ENCODE measurements around the gene WDFY3. TPM values are rescaled to one million over a fixed set of nuclear protein-coding genes. Genes with fewer than 3 reads are reported as not detected.
"Not testable (repeated sequence)": the region's sequence is repeated elsewhere in the genome, so short reads cannot be mapped to it uniquely, and the experiment has no call there.

The WDFY3 gene
- total RNA-seq, 1 donor from 2014 or later, result 0.39 TPM

GRCh38 chr4:84862064-84862463, 104.4 kb downstream of the WDFY3 start:
- intact Hi-C loops (cut with micrococcal nuclease), result no loop called here

- intact Hi-C loops (cut with micrococcal nuclease), result no loop called here
These were observed 109.2 kb downstream of the WDFY3 start for GRCh38 chr4:84857296-84857695.

- intact Hi-C loops (cut with micrococcal nuclease), result no loop called here
These were observed 109.9 kb downstream of the WDFY3 start for GRCh38 chr4:84856468-84857049.

- intact Hi-C loops (cut with micrococcal nuclease), result no loop called here
These were observed 110.7 kb downstream of the WDFY3 start for GRCh38 chr4:84855774-84856173.

GRCh38 chr4:84852081-84852480, 114.4 kb downstream of the WDFY3 start:
- intact Hi-C loops (cut with micrococcal nuclease), result no loop called here

- intact Hi-C loops (cut with micrococcal nuclease), result no loop called here
These were observed 117.3 kb downstream of the WDFY3 start for GRCh38 chr4:84849051-84849640.

- intact Hi-C loops (cut with micrococcal nuclease), result no loop called here
These were observed 118.1 kb downstream of the WDFY3 start for GRCh38 chr4:84848432-84848831.

GRCh38 chr4:84847978-84848377, 118.5 kb downstream of the WDFY3 start:
- intact Hi-C loops (cut with micrococcal nuclease), result no loop called here

GRCh38 chr4:84846985-84847384, 119.5 kb downstream of the WDFY3 start:
- intact Hi-C loops (cut with micrococcal nuclease), result no loop called here

- intact Hi-C loops (cut with micrococcal nuclease), result no loop called here
These were observed 125.1 kb downstream of the WDFY3 start for GRCh38 chr4:84841435-84841834.

GRCh38 chr4:84837751-84838150, 128.7 kb downstream of the WDFY3 start:
- intact Hi-C loops (cut with micrococcal nuclease), result no loop called here

GRCh38 chr4:84829633-84830032, 136.9 kb downstream of the WDFY3 start:
- intact Hi-C loops (cut with micrococcal nuclease), result not testable (repeated sequence)

GRCh38 chr4:84826681-84827080, 139.8 kb downstream of the WDFY3 start:
- intact Hi-C loops (cut with micrococcal nuclease), result no loop called here

- intact Hi-C loops (cut with micrococcal nuclease), result no loop called here
These were observed 140.7 kb downstream of the WDFY3 start for GRCh38 chr4:84825701-84826341.

- intact Hi-C loops (cut with micrococcal nuclease), result no loop called here
These were observed 145.4 kb downstream of the WDFY3 start for GRCh38 chr4:84821064-84821463.

GRCh38 chr4:84814094-84814750, 152.3 kb downstream of the WDFY3 start:
- intact Hi-C loops (cut with micrococcal nuclease), result no loop called here

- intact Hi-C loops (cut with micrococcal nuclease), result no loop called here
These were observed 156.5 kb downstream of the WDFY3 start for GRCh38 chr4:84809946-84810345.

GRCh38 chr4:84808332-84808731, 158.2 kb downstream of the WDFY3 start:
- intact Hi-C loops (cut with micrococcal nuclease), result no loop called here

GRCh38 chr4:84806541-84806940, 159.9 kb downstream of the WDFY3 start:
- intact Hi-C loops (cut with micrococcal nuclease), result not testable (repeated sequence)

GRCh38 chr4:84804136-84804535, 162.4 kb downstream of the WDFY3 start:
- intact Hi-C loops (cut with micrococcal nuclease), result no loop called here

GRCh38 chr4:84803720-84804119, 162.8 kb downstream of the WDFY3 start:
- intact Hi-C loops (cut with micrococcal nuclease), result no loop called here

- intact Hi-C loops (cut with micrococcal nuclease), result no loop called here
These were observed 163.4 kb downstream of the WDFY3 start for GRCh38 chr4:84803116-84803515.

Measured in T-helper 2 cell treated with Interferon-gamma antibody and Interleukin-4, amounts not matched to agents 100 ng/mL and 5 ng/mL, for 36 hours (primary cell).